ENCODE results near the gene KLHL21.

Gene KLHL21

GRCh38 chr1:6580593-6581409 lies 21.9 kb downstream of the KLHL21 start:
- ATAC-seq (ENCODE audit: insufficient read depth, low read depth) (no peak), DNase-seq (no peak)
- H3K27ac ChIP-seq (ENCODE audit: low read length): peak overlapping the region; percentile 68
- peaks cover 20% of the 10 kb centered on the region for H4K20me1 ChIP-seq (ENCODE audit: insufficient read depth, low read length)
- TF ChIP-seq CTCF (IDR thresholded peaks at IDR 0.05; ENCODE audit: borderline replicate concordance, extremely low read depth, low read length, poor library complexity, severe bottlenecking) (no peak), EZH2 (IDR thresholded peaks at IDR 0.05; ENCODE audit: borderline replicate concordance, low read depth, low read length, severe bottlenecking) (no peak)
- H3K4me1 ChIP-seq (ENCODE audit: insufficient read depth, low read length): peaks cover 31% of the 10 kb centered on the region
- peaks cover 26% of the 10 kb centered on the region for H3K79me2 ChIP-seq (ENCODE audit: insufficient read depth, low read length)
- H3K4me2 ChIP-seq (ENCODE audit: insufficient read depth, low read length): peak overlapping the region; percentile 100
- H2AFZ ChIP-seq (ENCODE audit: low read depth, low read length): peak overlapping the region; percentile 77
- no peaks in the 10 kb centered on the region for H3K9me3 ChIP-seq (ENCODE audit: insufficient read depth, low read length, severe bottlenecking)
- H3K36me3 ChIP-seq (ENCODE audit: insufficient read depth, low read length): peaks cover 10% of the 10 kb centered on the region; the same call in 1 of the 2 replicates
- H3K4me3 ChIP-seq (ENCODE audit: low read depth in 1 of 2, low read length in 2 of 2): peak overlapping the region; percentile 75 to 96; a peak in 3 of 4 replicates
- H3K27me3 ChIP-seq (ENCODE audit: insufficient read depth, low read length, poor library complexity): no peaks in the 10 kb centered on the region
- H3K9ac ChIP-seq (ENCODE audit: low read depth, low read length): peak overlapping the region; percentile 75

DNA sequence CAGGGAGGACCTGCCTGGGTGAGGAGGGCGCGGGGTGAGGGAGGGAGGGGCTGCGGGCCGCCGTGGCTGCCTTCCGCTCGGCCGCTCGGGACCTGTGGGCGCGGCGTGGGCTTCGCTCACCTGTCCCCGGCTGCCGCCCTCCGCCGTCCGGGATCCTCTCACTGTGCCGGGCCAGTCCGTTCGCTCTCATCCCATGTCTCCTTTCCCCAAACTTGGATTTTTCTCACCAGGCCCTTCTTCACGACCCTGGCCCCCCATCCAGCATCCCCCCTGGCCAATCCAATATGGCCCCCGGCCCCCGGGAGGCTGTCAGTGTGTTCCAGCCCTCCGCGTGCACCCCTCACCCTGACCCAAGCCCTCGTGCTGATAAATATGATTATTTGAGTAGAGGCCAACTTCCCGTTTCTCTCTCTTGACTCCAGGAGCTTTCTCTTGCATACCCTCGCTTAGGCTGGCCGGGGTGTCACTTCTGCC lies 22.5 kb downstream of the KLHL21 start:
- peaks cover 20% of the 10 kb centered on the region for H4K20me1 ChIP-seq (ENCODE audit: insufficient read depth, low read length)
- H3K4me2 ChIP-seq (ENCODE audit: insufficient read depth, low read length): peak overlapping the region; percentile 100
- peak; percentile 55 for ATAC-seq (ENCODE audit: insufficient read depth, low read depth)
- H3K27ac ChIP-seq (ENCODE audit: low read length): peak overlapping the region; percentile 68
- peak overlapping the region; percentile 75 for H3K9ac ChIP-seq (ENCODE audit: low read depth, low read length)
- DNase-seq: no peak
- no peaks in the 10 kb centered on the region for H3K9me3 ChIP-seq (ENCODE audit: insufficient read depth, low read length, severe bottlenecking)
- H3K27me3 ChIP-seq (ENCODE audit: insufficient read depth, low read length, poor library complexity): no peaks in the 10 kb centered on the region
- peaks cover 31% of the 10 kb centered on the region for H3K4me1 ChIP-seq (ENCODE audit: insufficient read depth, low read length)
- peaks cover 26% of the 10 kb centered on the region for H3K79me2 ChIP-seq (ENCODE audit: insufficient read depth, low read length)
- H3K4me3 ChIP-seq (ENCODE audit: low read depth in 1 of 2, low read length in 2 of 2): peak overlapping the region; percentile 75 to 96; a peak in 3 of 4 replicates
- H3K36me3 ChIP-seq (ENCODE audit: insufficient read depth, low read length): peaks cover 10% of the 10 kb centered on the region; the same call in 1 of the 2 replicates
- peak overlapping the region; percentile 77 for H2AFZ ChIP-seq (ENCODE audit: low read depth, low read length)
- TF ChIP-seq EZH2 (IDR thresholded peaks at IDR 0.05; ENCODE audit: borderline replicate concordance, low read depth, low read length, severe bottlenecking) (no peak), CTCF (IDR thresholded peaks at IDR 0.05; ENCODE audit: borderline replicate concordance, extremely low read depth, low read length, poor library complexity, severe bottlenecking) (no peak)

DNA sequence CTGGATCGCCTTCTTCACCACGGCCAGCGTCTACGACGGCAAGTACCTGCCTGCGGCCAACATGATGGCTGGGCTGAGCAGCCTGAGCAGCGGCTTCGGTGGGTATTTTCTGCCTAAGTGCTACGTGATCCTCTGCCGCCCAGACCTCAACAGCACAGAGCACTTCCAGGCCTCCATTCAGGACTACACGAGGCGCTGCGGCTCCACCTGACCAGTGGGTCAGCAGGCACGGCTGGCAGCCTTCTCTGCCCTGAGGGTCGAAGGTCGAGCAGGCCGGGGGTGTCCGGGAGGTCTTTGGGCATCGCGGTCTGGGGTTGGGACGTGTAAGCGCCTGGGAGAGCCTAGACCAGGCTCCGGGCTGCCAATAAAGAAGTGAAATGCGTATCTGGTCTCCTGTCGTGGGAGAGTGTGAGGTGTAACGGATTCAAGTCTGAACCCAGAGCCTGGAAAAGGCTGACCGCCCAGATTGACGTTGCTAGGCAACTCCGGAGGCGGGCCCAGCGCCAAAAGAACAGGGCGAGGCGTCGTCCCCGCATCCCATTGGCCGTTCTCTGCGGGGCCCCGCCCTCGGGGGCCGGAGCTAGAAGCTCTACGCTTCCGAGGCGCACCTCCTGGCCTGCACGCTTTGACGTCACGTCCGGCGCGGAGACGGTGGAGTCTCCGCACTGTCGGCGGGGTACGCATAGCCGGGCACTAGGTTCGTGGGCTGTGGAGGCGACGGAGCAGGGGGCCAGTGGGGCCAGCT lies 23.1 kb downstream of the KLHL21 start, which contains the start of gene ZBTB48:
ZBTB48 (plus strand) TSS at position 621 of the 745 bp plus-strand sequence. CDS start 616 bp downstream, outside the sequence.
- Histone ChIP-seq H3K9ac (ENCODE audit: low read depth, low read length) (peak within 1 kb of the TSS; percentile 75), H3K9me3 (ENCODE audit: insufficient read depth, low read length, severe bottlenecking) (no peaks in the 10 kb centered on the region), H3K27ac (ENCODE audit: low read length) (peak within 1 kb of the TSS; percentile 68), H3K27me3 (ENCODE audit: insufficient read depth, low read length, poor library complexity) (no peaks in the 10 kb centered on the region), H2AFZ (ENCODE audit: low read depth, low read length) (peak within 1 kb of the TSS; percentile 77), H3K4me2 (ENCODE audit: insufficient read depth, low read length) (peak within 1 kb of the TSS; percentile 100), H3K79me2 (ENCODE audit: insufficient read depth, low read length) (peaks cover 26% of the 10 kb centered on the region), H3K4me1 (ENCODE audit: insufficient read depth, low read length) (peaks cover 31% of the 10 kb centered on the region), H3K36me3 (ENCODE audit: insufficient read depth, low read length) (peaks cover 10% of the 10 kb centered on the region; the same call in 1 of the 2 replicates), H3K4me3 (ENCODE audit: low read depth in 1 of 2, low read length in 2 of 2) (peak within 1 kb of the TSS; percentile 75 to 96; a peak in 3 of 4 replicates), H4K20me1 (ENCODE audit: insufficient read depth, low read length) (peaks cover 16% of the 10 kb centered on the region)
- ATAC-seq (ENCODE audit: insufficient read depth, low read depth): peak; percentile 99
- peak; percentile 97 for DNase-seq
- TF ChIP-seq EZH2 (IDR thresholded peaks at IDR 0.05; ENCODE audit: borderline replicate concordance, low read depth, low read length, severe bottlenecking) (no peak), CTCF (IDR thresholded peaks at IDR 0.05; ENCODE audit: borderline replicate concordance, extremely low read depth, low read length, poor library complexity, severe bottlenecking) (no peak)

Measured in DND-41 (cell line).